ENCODE results near the gene CCDC7. TPM values are rescaled to one million over a fixed set of nuclear protein-coding genes. Genes with fewer than 3 reads are reported as not detected.
A peak's percentile ranks its signal among the peaks of the same experiment; 100 is the strongest.

CCDC7 gene
- total RNA-seq, 1 donor from 2014 or later: 2.3 TPM

- Histone ChIP-seq H3K9me3 (ENCODE audit: insufficient read depth, low read depth, low read length) (no peaks in the 10 kb centered on the region), H3K36me3 (ENCODE audit: insufficient read depth, low read length) (no peaks in the 10 kb centered on the region), H4K20me1 (ENCODE audit: insufficient read depth, low read length) (no peaks in the 10 kb centered on the region), H3K27ac (ENCODE audit: low read depth, low read length) (no peak overlapping the region), H3K4me1 (ENCODE audit: insufficient read depth, low read length) (peaks cover 15% of the 10 kb centered on the region), H3K4me3 (ENCODE audit: insufficient read depth, low read depth, low read length) (no peak overlapping the region), H3K9ac (ENCODE audit: low read length) (no peak overlapping the region), H3K4me2 (ENCODE audit: low read length) (no peak overlapping the region), H2AFZ (ENCODE audit: low read depth, low read length) (no peak overlapping the region), H3K27me3 (ENCODE audit: insufficient read depth, low read length) (no peaks in the 10 kb centered on the region), H3K79me2 (ENCODE audit: insufficient read depth, low read length) (no peaks in the 10 kb centered on the region)
- Mint-ChIP-seq H3K4me3 (ENCODE audit: unreplicated experiment) (no peak overlapping the region), H3K4me1 (ENCODE audit: low read depth, unreplicated experiment) (peaks cover 30% of the 10 kb centered on the region), H3K27me3 (ENCODE audit: low read depth, unreplicated experiment) (no peaks in the 10 kb centered on the region), H3K27ac (ENCODE audit: unreplicated experiment) (no peak overlapping the region), H3K36me3 (ENCODE audit: low read depth, unreplicated experiment) (no peaks in the 10 kb centered on the region), H3K9me3 (ENCODE audit: unreplicated experiment) (no peaks in the 10 kb centered on the region)
- FAIRE-seq (no peak), DNase-seq (ENCODE audit: low read depth) (no peak)
- TF ChIP-seq CTCF (IDR thresholded peaks at IDR 0.05; ENCODE audit: insufficient read depth, low read depth, low read length) (no peak), EZH2 (IDR thresholded peaks at IDR 0.05; ENCODE audit: insufficient read depth, low read length) (no peak)
Observed at GRCh38 chr10:32415361-32415760, 30.6 kb upstream of the CCDC7 start.

GRCh38 chr10:32417911-32418547 is 27.9 kb upstream of the CCDC7 start:
- peak overlapping the region; percentile 13 for H2AFZ ChIP-seq (ENCODE audit: low read depth, low read length)
- DNase-seq (ENCODE audit: low read depth): peak; percentile 88
- no peak overlapping the region for H3K9ac ChIP-seq (ENCODE audit: low read length)
- no peak overlapping the region for H3K4me3 ChIP-seq (ENCODE audit: insufficient read depth, low read depth, low read length)
- Mint-ChIP-seq H3K4me3 (ENCODE audit: unreplicated experiment) (peak overlapping the region; percentile 14), H3K27me3 (ENCODE audit: low read depth, unreplicated experiment) (no peaks in the 10 kb centered on the region), H3K36me3 (ENCODE audit: low read depth, unreplicated experiment) (no peaks in the 10 kb centered on the region), H3K4me1 (ENCODE audit: low read depth, unreplicated experiment) (peaks cover 17% of the 10 kb centered on the region), H3K9me3 (ENCODE audit: unreplicated experiment) (peaks cover 3% of the 10 kb centered on the region), H3K27ac (ENCODE audit: unreplicated experiment) (peak overlapping the region; percentile 78)
- no peaks in the 10 kb centered on the region for H4K20me1 ChIP-seq (ENCODE audit: insufficient read depth, low read length)
- H3K27ac ChIP-seq (ENCODE audit: low read depth, low read length): peak overlapping the region; percentile 20
- H3K27me3 ChIP-seq (ENCODE audit: insufficient read depth, low read length): no peaks in the 10 kb centered on the region
- FAIRE-seq: no peak
- no peaks in the 10 kb centered on the region for H3K79me2 ChIP-seq (ENCODE audit: insufficient read depth, low read length)
- H3K36me3 ChIP-seq (ENCODE audit: insufficient read depth, low read length): no peaks in the 10 kb centered on the region
- H3K4me1 ChIP-seq (ENCODE audit: insufficient read depth, low read length): peaks cover 8% of the 10 kb centered on the region
- TF ChIP-seq CTCF (IDR thresholded peaks at IDR 0.05; ENCODE audit: insufficient read depth, low read depth, low read length): no peak
- no peak for TF ChIP-seq EZH2 (IDR thresholded peaks at IDR 0.05; ENCODE audit: insufficient read depth, low read length)
- H3K4me2 ChIP-seq (ENCODE audit: low read length): peak overlapping the region; percentile 24
- no peaks in the 10 kb centered on the region for H3K9me3 ChIP-seq (ENCODE audit: insufficient read depth, low read depth, low read length)

DNA sequence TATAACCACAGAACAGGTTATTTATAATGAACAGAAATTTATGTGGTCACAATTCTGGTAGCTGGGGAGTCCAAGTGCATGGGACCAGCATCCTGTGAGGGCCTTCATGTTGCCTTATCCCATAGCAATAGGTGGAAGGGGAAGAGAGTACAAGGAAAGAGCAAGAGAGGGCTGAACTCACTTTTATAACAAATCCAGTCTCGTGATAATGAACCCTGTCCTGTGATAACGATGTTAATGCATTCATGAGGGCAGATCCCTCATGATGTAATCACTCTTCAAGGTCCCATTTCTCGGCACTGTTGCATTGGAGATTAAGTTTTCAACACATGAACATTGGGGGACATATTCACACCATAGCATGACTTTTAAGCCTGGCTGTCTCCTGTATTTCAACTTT is 27.4 kb upstream of the CCDC7 start:
- peaks cover 3% of the 10 kb centered on the region for H3K9me3 Mint-ChIP-seq (ENCODE audit: unreplicated experiment)
- Histone ChIP-seq H3K9ac (ENCODE audit: low read length) (no peak overlapping the region), H2AFZ (ENCODE audit: low read depth, low read length) (no peak overlapping the region), H3K27ac (ENCODE audit: low read depth, low read length) (no peak overlapping the region), H3K4me3 (ENCODE audit: insufficient read depth, low read depth, low read length) (no peak overlapping the region), H3K79me2 (ENCODE audit: insufficient read depth, low read length) (no peaks in the 10 kb centered on the region), H3K4me1 (ENCODE audit: insufficient read depth, low read length) (peaks cover 3% of the 10 kb centered on the region), H4K20me1 (ENCODE audit: insufficient read depth, low read length) (no peaks in the 10 kb centered on the region), H3K36me3 (ENCODE audit: insufficient read depth, low read length) (no peaks in the 10 kb centered on the region), H3K4me2 (ENCODE audit: low read length) (no peak overlapping the region), H3K9me3 (ENCODE audit: insufficient read depth, low read depth, low read length) (no peaks in the 10 kb centered on the region), H3K27me3 (ENCODE audit: insufficient read depth, low read length) (no peaks in the 10 kb centered on the region)
- TF ChIP-seq EZH2 (IDR thresholded peaks at IDR 0.05; ENCODE audit: insufficient read depth, low read length): no peak
- no peak for TF ChIP-seq CTCF (IDR thresholded peaks at IDR 0.05; ENCODE audit: insufficient read depth, low read depth, low read length)
- DNase-seq (ENCODE audit: low read depth) (no peak), FAIRE-seq (no peak)
- H3K4me1 Mint-ChIP-seq (ENCODE audit: low read depth, unreplicated experiment): peaks cover 15% of the 10 kb centered on the region
- no peaks in the 10 kb centered on the region for H3K36me3 Mint-ChIP-seq (ENCODE audit: low read depth, unreplicated experiment)
- H3K27ac Mint-ChIP-seq (ENCODE audit: unreplicated experiment): no peak overlapping the region
- H3K4me3 Mint-ChIP-seq (ENCODE audit: unreplicated experiment): no peak overlapping the region
- H3K27me3 Mint-ChIP-seq (ENCODE audit: low read depth, unreplicated experiment): no peaks in the 10 kb centered on the region
